Medulla oblongata (tissue), 1 donor: ENCODE results near the gene C2orf66.

ENCODE experiments used
- DNase-seq: peaks from one replicate; pipeline ENCODE4 v3.0.0-alpha.2; 2015; ENCODE audit errors: extremely low spot score

C2orf66 gene

DNA sequence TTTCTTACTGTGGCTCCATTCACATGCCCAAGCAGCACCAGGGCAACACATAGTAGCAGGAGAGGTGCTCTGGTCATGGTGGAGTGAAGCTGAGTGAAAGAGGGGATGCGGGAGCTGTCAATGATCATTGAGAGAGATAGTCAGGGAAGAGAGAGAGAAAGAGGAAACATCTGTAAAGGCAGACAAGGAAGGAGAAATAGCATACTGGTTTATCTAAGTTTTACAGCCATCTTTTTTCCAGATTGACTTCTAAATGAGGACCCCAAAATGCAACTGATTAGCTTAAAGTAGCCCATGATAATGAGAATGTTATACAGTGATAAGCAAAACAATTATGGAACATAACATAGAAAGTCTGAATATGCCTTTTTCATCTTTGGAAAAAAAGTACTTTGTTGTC is at the start of gene C2orf66:
Gene C2orf66 (minus strand): TSS at position 96 of the 400 bp plus-strand sequence. CDS start 19 bp downstream, at position 77.
- DNase-seq, result no peak

DNA sequence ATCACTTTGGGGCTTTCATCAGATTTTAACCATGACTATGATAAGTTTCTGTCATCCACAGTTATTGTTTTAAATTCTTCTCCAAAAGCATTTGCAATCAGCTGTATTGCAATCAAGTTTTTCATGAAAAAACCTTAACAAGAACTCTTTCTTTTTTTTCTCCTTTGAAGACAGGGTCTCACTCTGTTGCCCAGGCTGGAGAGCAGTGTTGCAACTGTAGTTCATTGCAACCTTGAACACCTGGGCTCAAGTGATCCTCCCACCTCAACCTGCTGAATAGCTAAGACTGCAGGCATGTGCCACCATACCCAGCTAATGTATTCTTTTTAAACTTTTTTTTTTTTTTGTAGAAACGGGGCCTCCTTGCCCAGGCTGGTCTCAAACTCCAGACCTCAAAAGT is 45.5 kb upstream of the C2orf66 start:
- DNase-seq, result no peak

DNA sequence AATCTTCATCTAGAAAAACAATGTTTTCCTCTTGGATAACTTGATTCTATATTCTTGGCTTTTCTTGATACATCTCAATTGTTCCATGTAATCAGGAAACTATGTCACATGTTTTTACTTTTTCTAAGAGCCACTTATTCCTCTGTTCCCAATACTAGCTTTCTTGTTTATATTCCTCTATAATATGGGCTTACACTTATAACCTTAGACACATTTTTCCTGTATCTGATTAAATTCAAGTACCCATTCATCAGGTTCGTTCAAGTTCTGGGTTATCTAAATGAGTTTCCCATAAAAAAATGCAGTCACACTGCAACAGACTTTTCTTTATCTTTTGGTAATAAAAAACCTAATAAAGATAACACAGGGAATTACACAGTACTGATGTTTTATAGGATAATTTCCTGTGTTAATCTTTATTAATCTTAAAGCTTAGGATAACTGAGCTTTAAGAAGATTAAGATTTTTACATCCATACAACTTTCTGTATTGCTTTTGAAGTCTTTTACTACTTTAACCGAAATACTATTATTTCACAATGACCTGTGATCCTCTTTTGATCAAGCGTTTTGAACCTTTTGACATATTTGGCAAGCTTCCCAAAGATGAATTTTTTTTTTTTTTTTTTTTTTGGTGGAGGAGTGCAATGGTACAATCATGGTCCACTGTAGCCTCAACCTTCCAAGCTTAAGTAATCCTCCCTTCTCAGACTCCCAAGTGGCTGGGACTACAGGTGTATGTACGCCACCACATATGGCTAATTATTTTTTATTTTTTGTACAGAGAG is 44.3 kb upstream of the C2orf66 start:
- no peak for DNase-seq

DNA sequence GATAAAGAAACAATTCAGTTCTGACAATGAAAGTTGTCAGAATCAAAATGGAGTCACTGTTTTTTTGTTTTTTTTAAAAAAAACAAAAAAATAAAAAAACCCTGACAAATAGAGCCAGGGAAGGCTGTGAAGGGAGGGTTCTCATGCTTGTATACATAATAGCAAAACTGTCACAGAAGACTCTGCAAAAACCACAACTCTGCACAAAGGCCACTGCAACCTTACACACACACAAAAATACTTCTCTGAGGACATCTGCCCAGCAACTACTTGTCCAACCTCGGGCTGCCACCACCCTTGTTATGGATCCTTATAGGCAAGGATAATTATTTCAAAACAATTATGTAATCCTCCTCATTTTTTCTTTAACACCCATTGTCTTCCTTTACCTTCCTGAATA is 41.9 kb upstream of the C2orf66 start:
- no peak for DNase-seq

GRCh38 chr2:196849895-196850294 is 40.7 kb upstream of the C2orf66 start:
- no peak for DNase-seq

DNA sequence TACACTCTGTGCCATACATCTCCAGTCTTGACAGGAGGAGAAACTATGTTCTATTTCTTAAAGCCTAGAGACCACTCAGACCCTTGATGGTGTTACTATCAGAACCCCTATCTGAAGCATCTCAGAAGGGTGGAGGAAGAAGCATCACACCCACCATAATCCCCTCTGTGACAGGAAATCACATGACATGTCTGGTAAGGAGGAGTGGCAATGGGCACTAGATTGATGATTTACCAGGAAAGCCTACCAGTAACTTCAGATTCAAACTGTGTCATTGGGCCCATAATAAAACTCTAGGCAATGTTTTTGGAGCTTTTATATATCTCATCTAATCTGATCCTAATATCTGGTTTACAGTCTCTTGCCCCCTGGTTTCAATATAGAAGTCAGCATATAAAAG is 37.1 kb upstream of the C2orf66 start:
- DNase-seq, result no peak

DNA sequence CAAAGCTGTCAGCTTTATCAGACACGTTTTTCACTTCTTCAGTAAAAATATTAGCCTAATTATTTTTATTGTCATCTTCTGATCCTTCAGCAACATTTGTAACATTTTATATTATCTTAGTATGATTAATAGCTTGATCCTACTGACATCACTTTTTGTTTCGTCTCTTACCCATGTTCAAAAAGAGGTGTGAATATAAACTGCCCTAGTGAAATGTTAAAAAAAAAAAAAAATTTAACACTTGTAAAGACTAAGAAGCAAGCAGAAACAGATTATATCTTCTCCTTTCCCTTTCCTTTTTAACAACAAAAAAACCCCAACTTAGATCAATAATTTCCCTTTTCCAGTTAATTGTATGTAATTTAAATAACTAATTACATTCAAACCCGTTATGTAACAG is 36.2 kb upstream of the C2orf66 start:
- DNase-seq, result no peak

DNA sequence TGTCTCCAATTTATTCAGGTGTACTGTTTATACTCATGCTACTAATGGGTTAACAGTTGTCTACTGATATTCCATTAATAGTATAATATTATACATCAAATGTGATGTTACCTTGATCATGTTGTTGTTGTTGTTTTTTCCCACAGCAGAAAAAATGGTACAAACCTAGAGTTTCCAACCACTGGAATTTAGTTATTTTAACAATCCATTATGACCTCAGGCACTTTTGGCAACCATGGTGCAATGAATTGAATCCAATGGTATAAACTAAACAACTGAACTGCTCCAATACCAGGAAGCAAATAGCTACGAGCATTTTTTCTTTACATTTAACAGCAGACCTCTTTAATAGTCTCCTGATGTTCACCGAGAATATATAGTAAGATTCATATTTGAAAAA is 31.0 kb upstream of the C2orf66 start:
- no peak for DNase-seq

DNA sequence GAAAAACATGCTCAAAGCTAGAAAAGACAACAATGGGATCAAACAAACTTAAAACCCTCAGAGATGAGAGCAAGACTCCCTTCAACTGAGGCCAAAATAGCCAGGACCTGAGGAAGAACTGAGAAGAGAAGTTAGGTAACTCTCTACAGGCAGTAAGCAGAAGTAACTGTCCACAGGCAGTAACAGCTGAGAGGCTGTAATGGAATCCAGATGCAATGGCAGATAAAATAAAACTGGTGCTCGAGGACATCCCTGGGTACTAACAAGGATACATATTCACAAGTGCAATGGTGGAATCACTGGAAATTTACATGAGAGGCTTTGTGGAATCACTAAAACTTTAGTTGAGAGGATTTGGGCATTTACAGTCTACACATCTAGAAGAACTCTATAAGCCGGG is 30.4 kb upstream of the C2orf66 start:
- no peak for DNase-seq

GRCh38 chr2:196836440-196836839 is 27.3 kb upstream of the C2orf66 start:
- no peak for DNase-seq

DNA sequence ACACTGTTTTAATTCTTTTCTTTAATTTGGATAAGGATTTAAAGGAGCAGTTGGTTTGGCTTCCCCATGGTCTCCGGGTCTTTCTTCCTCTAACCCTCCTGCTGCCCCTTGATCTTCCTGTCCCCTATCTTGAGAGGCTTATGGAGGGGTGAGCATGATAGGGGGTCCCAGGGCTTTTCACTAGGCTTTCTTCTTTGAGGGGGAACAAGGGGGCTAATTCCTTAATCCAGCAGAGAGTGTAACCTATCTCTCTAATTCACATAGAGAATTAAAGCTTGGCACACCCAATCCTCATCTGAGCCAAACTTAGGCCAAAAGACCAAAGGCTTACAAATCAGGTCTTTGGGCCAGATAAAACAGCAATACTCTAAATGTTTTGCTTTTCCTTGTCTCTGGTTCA is 21.5 kb upstream of the C2orf66 start:
- no peak for DNase-seq

GRCh38 chr2:196827356-196827755 is 18.2 kb upstream of the C2orf66 start:
- no peak for DNase-seq

GRCh38 chr2:196823750-196824522 is 14.8 kb upstream of the C2orf66 start:
- DNase-seq, result no peak

GRCh38 chr2:196821195-196821594 is 12.0 kb upstream of the C2orf66 start:
- DNase-seq, result no peak

DNA sequence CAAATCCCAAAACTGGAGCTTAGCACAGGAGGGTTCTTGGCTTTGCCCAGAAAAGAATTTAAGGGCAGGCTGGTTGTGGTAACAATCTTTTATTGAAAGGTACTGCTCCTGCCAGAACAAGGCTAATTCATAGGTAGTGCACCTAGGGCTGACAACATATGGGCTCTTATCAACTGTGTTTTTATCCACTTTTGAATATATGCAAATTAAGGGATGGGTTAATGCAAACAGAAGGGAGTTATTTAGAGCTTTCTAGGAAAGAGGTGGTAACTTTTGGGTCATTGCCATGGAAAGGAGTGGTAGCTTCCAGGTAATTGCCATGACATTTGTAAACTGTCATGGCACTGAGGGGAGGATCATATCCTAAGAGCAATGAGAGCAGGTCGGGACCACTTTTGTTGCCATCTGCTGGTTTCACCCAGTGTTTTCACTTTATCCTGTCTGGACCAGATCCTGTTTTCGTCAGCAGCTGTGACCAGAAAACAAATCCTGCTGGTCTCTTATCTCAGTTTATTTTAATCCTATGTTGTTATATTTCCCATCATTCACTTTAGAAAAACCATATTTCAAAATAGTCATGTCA is 981 bp downstream of the C2orf66 start:
- DNase-seq, result no peak

GRCh38 chr2:196804381-196804780 is 4.8 kb downstream of the C2orf66 start:
- no peak for DNase-seq

DNA sequence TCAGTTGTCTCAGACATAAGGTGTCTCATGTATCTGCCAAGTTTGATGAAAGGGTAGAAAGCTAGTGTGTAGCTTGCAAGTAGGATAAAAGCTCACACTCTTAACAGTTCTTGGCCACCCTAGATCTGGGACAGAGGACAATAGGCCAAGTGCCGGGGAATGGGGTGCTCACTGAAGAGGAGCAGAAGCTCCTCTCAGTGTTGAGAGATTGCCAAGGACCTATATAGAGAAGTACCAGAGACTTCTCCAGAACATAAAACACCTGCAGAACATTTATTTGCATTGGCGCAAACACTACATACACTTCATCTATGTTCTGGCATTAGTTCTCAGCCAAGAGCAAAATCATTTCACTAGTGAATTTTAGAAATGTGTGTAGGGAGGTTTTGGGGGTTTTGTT is 6.8 kb downstream of the C2orf66 start:
- no peak for DNase-seq

DNA sequence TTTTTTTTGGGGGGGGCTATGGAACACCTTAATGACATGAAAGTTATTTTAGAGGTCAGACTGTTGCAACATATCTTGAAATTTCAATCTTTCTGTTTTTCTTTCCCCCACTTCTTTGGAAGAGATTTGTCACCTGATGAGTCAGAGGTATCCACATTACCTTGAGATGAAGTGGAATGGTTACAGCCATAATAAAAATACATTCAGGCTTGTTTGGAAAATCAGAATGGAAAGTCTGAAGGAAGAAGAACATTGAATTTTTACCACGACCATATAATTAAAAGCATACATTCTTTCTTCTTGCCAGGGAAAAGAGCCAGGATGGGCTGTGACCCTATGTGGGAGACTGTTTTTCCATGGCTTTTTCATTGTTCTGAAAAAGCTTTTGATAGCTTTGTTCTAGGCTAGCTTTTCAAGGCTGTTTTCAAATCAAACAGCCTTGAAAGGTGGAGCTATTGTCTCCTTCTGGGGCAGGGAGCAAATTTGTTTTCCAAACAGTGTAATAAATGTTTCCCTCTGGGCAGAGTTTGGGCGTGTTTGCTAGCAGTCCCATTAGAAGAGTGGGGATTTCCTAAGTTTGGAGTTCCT is 7.4 kb downstream of the C2orf66 start:
- DNase-seq, result no peak

DNA sequence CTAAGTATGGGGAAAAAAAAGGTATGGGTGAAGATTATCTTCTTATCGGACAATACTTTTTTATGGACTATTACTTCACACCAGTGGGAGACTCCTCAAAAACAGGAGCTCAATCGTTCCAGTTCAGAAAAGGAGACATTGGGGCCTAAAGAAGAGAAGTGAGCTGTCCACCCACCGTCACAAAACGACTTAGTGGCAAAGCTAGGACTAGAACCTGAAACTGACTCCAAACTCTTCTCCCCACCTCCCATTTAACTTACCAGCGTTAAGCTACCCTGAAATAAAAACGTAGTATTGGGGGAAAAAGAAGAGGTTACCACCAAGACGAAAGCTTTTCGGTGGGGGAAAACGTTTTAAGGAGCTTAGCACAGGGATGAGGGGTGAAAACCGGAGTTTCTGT is 10.2 kb downstream of the C2orf66 start:
- DNase-seq, result peak; percentile 38

GRCh38 chr2:196792865-196793264 is 16.3 kb downstream of the C2orf66 start:
- DNase-seq, result no peak

GRCh38 chr2:196783431-196784094 is 25.6 kb downstream of the C2orf66 start:
- no peak for DNase-seq

GRCh38 chr2:196767101-196767500 is 42.1 kb downstream of the C2orf66 start:
- no peak for DNase-seq
